Measurements from ENCODE around the gene PRKCH. TPM values are rescaled to one million over a fixed set of nuclear protein-coding genes. Genes with fewer than 3 reads are reported as not detected.
A peak's percentile ranks its signal among the peaks of the same experiment; 100 is the strongest.

PRKCH gene
- total RNA-seq, 3 donors from 2014 or later (not counting 1 experiment from before 2014, with no cell fraction given): 610 to 756 (median 618) TPM

DNA sequence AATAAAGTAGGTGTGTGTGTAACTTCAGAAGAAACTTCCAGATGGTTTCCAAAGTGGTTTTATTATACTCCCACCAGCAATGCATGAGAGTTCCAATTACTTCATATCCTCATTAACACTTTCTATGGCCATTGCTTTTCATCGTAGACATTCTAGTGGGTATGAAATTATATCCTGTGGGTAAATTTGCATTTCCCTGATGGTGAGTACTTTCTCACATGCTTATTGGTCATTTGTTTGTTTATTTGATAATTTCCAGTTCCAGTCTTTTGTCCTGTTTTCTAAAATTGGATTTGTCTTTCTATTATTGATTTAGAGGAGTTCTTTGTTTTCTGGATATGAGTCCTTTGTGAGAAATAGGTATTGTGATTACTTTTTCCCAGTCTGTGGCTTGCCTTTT lies 70.9 kb downstream of the PRKCH start:
- ATAC-seq: no peak
- H3K4me3 ChIP-seq (ENCODE audit: low read length): no peak overlapping the region
- no peaks in the 10 kb centered on the region for H3K9me3 ChIP-seq (ENCODE audit: control insufficient read depth, insufficient read depth, low read length)
- peaks cover 14% of the 10 kb centered on the region for H3K36me3 Mint-ChIP-seq
- H3K27me3 ChIP-seq (ENCODE audit: control insufficient read depth, insufficient read depth, low read length): no peaks in the 10 kb centered on the region
- no peak for TF ChIP-seq CTCF (IDR thresholded peaks at IDR 0.05)
- H3K4me1 ChIP-seq (ENCODE audit: control insufficient read depth, insufficient read depth, low read length): peaks cover 60% of the 10 kb centered on the region
- H3K27ac Mint-ChIP-seq: no peak overlapping the region
- peaks cover 13 to 53% of the 10 kb centered on the region in 2 donors for H3K4me1 Mint-ChIP-seq
- peaks cover 23% of the 10 kb centered on the region for H3K36me3 ChIP-seq (ENCODE audit: control insufficient read depth, insufficient read depth, low read length)
- DNase-seq: no peak
- H3K4me3 Mint-ChIP-seq: no peak overlapping the region
- intact Hi-C loops (cut with micrococcal nuclease): no loop called here
- WGBS (ENCODE audit: insufficient coverage): no CpG with 5 or more reads among the region's 1 CpG
- H3K27me3 Mint-ChIP-seq (ENCODE audit: low read depth in 2 of 2): no peaks in the 10 kb centered on the region
- peak overlapping the region; percentile 55 for H3K27ac ChIP-seq (ENCODE audit: low read length)
- no peaks in the 10 kb centered on the region for H3K9me3 Mint-ChIP-seq

DNA sequence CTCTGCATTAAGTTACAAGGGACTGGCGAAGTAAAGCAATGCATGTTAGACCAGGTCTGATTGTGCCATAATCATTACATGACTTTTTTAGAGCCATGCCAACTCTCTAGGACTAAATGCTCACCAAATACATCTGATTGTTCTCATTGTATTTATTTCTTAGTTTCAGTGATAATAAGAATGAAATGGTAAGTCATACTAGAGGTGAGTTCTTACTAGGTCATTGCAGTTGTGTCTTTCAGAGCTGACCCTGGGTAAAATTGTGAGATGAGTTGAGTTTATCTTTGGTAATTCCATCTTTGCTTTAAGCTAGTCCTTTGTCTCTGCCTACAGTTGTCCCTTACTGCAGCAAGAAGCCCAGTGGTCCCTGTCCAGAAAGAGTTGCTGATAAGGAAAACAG lies 73.2 kb downstream of the PRKCH start:
- Mint-ChIP-seq H3K36me3 (peaks cover 20% of the 10 kb centered on the region), H3K27me3 (ENCODE audit: low read depth in 2 of 2) (no peaks in the 10 kb centered on the region), H3K9me3 (no peaks in the 10 kb centered on the region), H3K27ac (no peak overlapping the region), H3K4me3 (peak overlapping the region; percentile 58), H3K4me1 (peaks cover 36 to 71% of the 10 kb centered on the region in 2 donors)
- H3K27me3 ChIP-seq (ENCODE audit: control insufficient read depth, insufficient read depth, low read length): no peaks in the 10 kb centered on the region
- intact Hi-C loops (cut with micrococcal nuclease): no loop called here
- no peak overlapping the region for H3K4me3 ChIP-seq (ENCODE audit: low read length)
- TF ChIP-seq CTCF (IDR thresholded peaks at IDR 0.05): no peak
- ATAC-seq: no peak
- peak overlapping the region; percentile 24 for H3K27ac ChIP-seq (ENCODE audit: low read length)
- WGBS (ENCODE audit: insufficient coverage): 82% methylated on average over 1 of the region's 1 CpG
- DNase-seq: no peak
- peaks cover 23% of the 10 kb centered on the region for H3K36me3 ChIP-seq (ENCODE audit: control insufficient read depth, insufficient read depth, low read length)
- H3K4me1 ChIP-seq (ENCODE audit: control insufficient read depth, insufficient read depth, low read length): peaks cover 43% of the 10 kb centered on the region
- no peaks in the 10 kb centered on the region for H3K9me3 ChIP-seq (ENCODE audit: control insufficient read depth, insufficient read depth, low read length)

DNA sequence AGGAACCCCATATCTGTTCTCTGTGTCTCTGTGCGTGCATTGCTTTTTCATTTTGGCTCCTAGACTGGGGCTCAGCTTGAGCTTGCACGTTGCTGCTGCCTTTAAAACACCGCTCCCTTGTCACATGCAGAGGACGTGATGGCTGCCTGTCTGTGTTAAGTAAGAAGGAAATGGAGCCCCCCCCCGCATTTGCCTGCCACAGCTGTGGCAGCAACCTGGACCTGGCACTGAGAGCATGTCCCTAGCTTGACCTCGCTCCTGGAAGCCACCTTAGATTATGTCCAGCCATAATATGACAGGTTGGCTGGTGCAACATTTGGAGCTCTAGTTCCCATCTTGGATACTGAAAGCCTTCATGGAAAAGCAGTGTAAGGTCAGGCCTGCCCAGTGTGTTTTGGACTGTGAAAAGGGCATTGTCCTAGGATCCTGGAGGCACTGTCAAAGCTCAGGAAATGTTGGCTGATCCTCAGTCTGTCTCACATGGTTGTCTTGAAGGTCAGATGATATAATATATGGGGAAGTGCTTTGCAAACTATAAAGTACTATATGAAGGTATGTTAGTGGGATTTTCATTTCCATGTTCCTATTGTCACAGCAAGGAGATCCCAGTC lies 73.8 kb downstream of the PRKCH start:
- Histone ChIP-seq H3K4me3 (ENCODE audit: low read length) (no peak overlapping the region), H3K27ac (ENCODE audit: low read length) (peak overlapping the region; percentile 20), H3K36me3 (ENCODE audit: control insufficient read depth, insufficient read depth, low read length) (peaks cover 23% of the 10 kb centered on the region), H3K4me1 (ENCODE audit: control insufficient read depth, insufficient read depth, low read length) (peaks cover 37% of the 10 kb centered on the region), H3K9me3 (ENCODE audit: control insufficient read depth, insufficient read depth, low read length) (no peaks in the 10 kb centered on the region), H3K27me3 (ENCODE audit: control insufficient read depth, insufficient read depth, low read length) (no peaks in the 10 kb centered on the region)
- ATAC-seq: peak in 2 of 3 donors; percentile 25 to 40
- Mint-ChIP-seq H3K9me3 (no peaks in the 10 kb centered on the region), H3K27ac (no peak overlapping the region), H3K4me1 (peaks cover 43 to 78% of the 10 kb centered on the region in 2 donors), H3K36me3 (peaks cover 20% of the 10 kb centered on the region), H3K4me3 (peak overlapping the region; percentile 58), H3K27me3 (ENCODE audit: low read depth in 2 of 2) (no peaks in the 10 kb centered on the region)
- DNase-seq: peak in 1 of 2 donors; percentile 54
- TF ChIP-seq CTCF (IDR thresholded peaks at IDR 0.05): no peak
- 55% methylated on average over 4 of the region's 6 CpGs for WGBS (ENCODE audit: insufficient coverage)
- intact Hi-C loops (cut with micrococcal nuclease): no loop called here

GRCh38 chr14:61396279-61396678 lies 74.9 kb downstream of the PRKCH start:
- Mint-ChIP-seq H3K27me3 (ENCODE audit: low read depth in 2 of 2) (no peaks in the 10 kb centered on the region), H3K9me3 (no peaks in the 10 kb centered on the region), H3K4me1 (peaks cover 53 to 88% of the 10 kb centered on the region in 2 donors), H3K4me3 (peak overlapping the region; percentile 68), H3K27ac (no peak overlapping the region), H3K36me3 (peaks cover 20% of the 10 kb centered on the region)
- intact Hi-C loops (cut with micrococcal nuclease): no loop called here
- WGBS (ENCODE audit: insufficient coverage): 17% methylated on average over 1 of the region's 1 CpG
- H3K4me1 ChIP-seq (ENCODE audit: control insufficient read depth, insufficient read depth, low read length): peaks cover 40% of the 10 kb centered on the region
- no peak overlapping the region for H3K4me3 ChIP-seq (ENCODE audit: low read length)
- DNase-seq (no peak), ATAC-seq (peak; percentile 10 to 25 (median 22))
- H3K36me3 ChIP-seq (ENCODE audit: control insufficient read depth, insufficient read depth, low read length): peaks cover 23% of the 10 kb centered on the region
- peak overlapping the region; percentile 3 for H3K27ac ChIP-seq (ENCODE audit: low read length)
- no peaks in the 10 kb centered on the region for H3K27me3 ChIP-seq (ENCODE audit: control insufficient read depth, insufficient read depth, low read length)
- H3K9me3 ChIP-seq (ENCODE audit: control insufficient read depth, insufficient read depth, low read length): no peaks in the 10 kb centered on the region
- no peak for TF ChIP-seq CTCF (IDR thresholded peaks at IDR 0.05)

Data from natural killer cell (primary cell).